NB4 (cell line): Measurements from ENCODE around the gene CNTNAP2.

Source experiments
- CTCF ChIP-seq: IDR thresholded peaks from one replicate; pipeline ENCODE4 v1.5.1; 2012; ENCODE audit warnings: low read depth, low read length
- POLR2A ChIP-seq: IDR thresholded peaks from 2 replicates; pipeline ENCODE4 v1.6.1; 2011; ENCODE audit warnings: mild to moderate bottlenecking; ENCODE audit not compliant: insufficient read length; ENCODE audit errors: extremely low read depth

GRCh38 chr7:146276888-146277287, 160.3 kb downstream of the CNTNAP2 start:
- TF ChIP-seq POLR2A (no peak), CTCF (no peak)
